H1 (cell line): ENCODE results near the gene SEMA3D.

Experiments
- CTCF ChIP-seq, 3 experiments: IDR thresholded peaks; 1 replicate in 2 of 3; 2 replicates in 1 of 3; pipeline versions ENCODE4 v1.5.1 to v1.6.1; 2011; ENCODE audit warnings: low read length in 3 of 3, mild to moderate bottlenecking in 3 of 3, inconsistent platforms in 2 of 3, low read depth in 1 of 3, moderate library complexity in 1 of 3; ENCODE audit not compliant: insufficient read depth in 1 of 3; ENCODE audit errors: control extremely low read depth in 1 of 3
- TF ChIP-seq, protein P1 (sequence below): IDR thresholded peaks from 2 replicates; pipeline ENCODE4 v1.6.1; 2012; ENCODE audit warnings: inconsistent platforms

- TF ChIP-seq CTCF (IDR thresholded peaks at IDR 0.05; ENCODE audit: control extremely low read depth in 1 of 3, insufficient read depth in 1 of 3, low read depth in 1 of 3, low read length in 3 of 3), result no peak
- TF ChIP-seq, protein P1, sequence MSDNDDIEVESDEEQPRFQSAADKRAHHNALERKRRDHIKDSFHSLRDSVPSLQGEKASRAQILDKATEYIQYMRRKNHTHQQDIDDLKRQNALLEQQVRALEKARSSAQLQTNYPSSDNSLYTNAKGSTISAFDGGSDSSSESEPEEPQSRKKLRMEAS, result no peak
Measured at GRCh38 chr7:85213500-85213899, 26.6 kb upstream of the SEMA3D start.
